Esophagus muscularis mucosa (tissue), 3 donors: ENCODE data around the gene TRIM56.

ENCODE experiments used
- POLR2A ChIP-seq: fragments of 450-650 bp; IDR thresholded peaks from one replicate; pipeline ENCODE4 v1.6.1; 2017; ENCODE audit warnings: antibody characterized with exemption, moderate library complexity, mild to moderate bottlenecking, low read depth
- TF ChIP-seq, protein P1 (sequence below), 3 experiments: fragments of 200-600 bp in 2 of 3; fragments of 450-650 bp in 1 of 3; sonication (generic) in 2 of 3; IDR thresholded peaks; one replicate each; pipeline ENCODE4 v1.5.1; 2017 to 2019; ENCODE audit warnings: antibody characterized with exemption in 3 of 3, mild to moderate bottlenecking in 2 of 3, moderate library complexity in 1 of 3

DNA sequence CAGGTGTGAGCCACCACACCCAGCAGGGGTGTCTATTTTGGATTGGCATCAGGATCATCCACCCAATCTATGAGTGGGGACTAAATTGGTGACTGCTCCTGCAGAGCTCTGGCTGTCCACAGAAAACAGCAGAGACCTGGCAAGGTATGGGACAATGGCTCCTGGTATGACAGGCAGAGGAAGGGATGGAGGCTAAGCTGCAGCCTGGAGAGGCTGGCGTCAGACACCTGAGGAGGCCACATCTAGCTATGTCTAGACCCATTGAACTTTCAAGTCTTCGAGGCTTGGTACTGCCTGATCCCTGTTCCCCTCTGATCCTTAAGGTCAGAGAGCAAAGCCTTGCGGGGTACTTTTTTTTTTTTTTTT lies 38.4 kb downstream of the TRIM56 start:
- TF ChIP-seq, protein P1, sequence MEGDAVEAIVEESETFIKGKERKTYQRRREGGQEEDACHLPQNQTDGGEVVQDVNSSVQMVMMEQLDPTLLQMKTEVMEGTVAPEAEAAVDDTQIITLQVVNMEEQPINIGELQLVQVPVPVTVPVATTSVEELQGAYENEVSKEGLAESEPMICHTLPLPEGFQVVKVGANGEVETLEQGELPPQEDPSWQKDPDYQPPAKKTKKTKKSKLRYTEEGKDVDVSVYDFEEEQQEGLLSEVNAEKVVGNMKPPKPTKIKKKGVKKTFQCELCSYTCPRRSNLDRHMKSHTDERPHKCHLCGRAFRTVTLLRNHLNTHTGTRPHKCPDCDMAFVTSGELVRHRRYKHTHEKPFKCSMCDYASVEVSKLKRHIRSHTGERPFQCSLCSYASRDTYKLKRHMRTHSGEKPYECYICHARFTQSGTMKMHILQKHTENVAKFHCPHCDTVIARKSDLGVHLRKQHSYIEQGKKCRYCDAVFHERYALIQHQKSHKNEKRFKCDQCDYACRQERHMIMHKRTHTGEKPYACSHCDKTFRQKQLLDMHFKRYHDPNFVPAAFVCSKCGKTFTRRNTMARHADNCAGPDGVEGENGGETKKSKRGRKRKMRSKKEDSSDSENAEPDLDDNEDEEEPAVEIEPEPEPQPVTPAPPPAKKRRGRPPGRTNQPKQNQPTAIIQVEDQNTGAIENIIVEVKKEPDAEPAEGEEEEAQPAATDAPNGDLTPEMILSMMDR (IDR thresholded peaks at IDR 0.05), result no peak
- TF ChIP-seq POLR2A, result no peak
